HCEC 1CT (cell line): ENCODE measurements around the gene PEAK3.

Experiments
- DNase-seq: peaks from one replicate; pipeline ENCODE4 v3.0.0-alpha.2; 2017

Gene PEAK3

GRCh38 chr19:2235381-2236063, 46.5 kb downstream of the PEAK3 start:
- peak; percentile 5 for DNase-seq

- DNase-seq = no peak
Observed at GRCh38 chr19:2234996-2235380, 47.0 kb downstream of the PEAK3 start.

- DNase-seq = no peak
Observed at GRCh38 chr19:2233601-2234280, 48.2 kb downstream of the PEAK3 start.

GRCh38 chr19:2232286-2233151, 49.5 kb downstream of the PEAK3 start:
- DNase-seq = no peak

GRCh38 chr19:2231621-2232221, 50.3 kb downstream of the PEAK3 start:
- DNase-seq = no peak

- DNase-seq = no peak
Observed at GRCh38 chr19:2230807-2231533, 51.0 kb downstream of the PEAK3 start.

GRCh38 chr19:2230033-2230531, 51.9 kb downstream of the PEAK3 start:
- no peak for DNase-seq

GRCh38 chr19:2229103-2230032, 52.6 kb downstream of the PEAK3 start:
- no peak for DNase-seq

- DNase-seq = no peak
Observed at GRCh38 chr19:2228157-2229030, 53.6 kb downstream of the PEAK3 start.

- DNase-seq = no peak
Observed at GRCh38 chr19:2227415-2228156, 54.4 kb downstream of the PEAK3 start.

GRCh38 chr19:2226840-2227360, 55.1 kb downstream of the PEAK3 start:
- DNase-seq = no peak

- DNase-seq = no peak
Observed at GRCh38 chr19:2226051-2226839, 55.7 kb downstream of the PEAK3 start.

GRCh38 chr19:2225415-2226050, 56.4 kb downstream of the PEAK3 start:
- DNase-seq = no peak

- no peak for DNase-seq
Observed at GRCh38 chr19:2224754-2225349, 57.1 kb downstream of the PEAK3 start.
